D721Med (cell line): ENCODE results near the gene ZNF700.
A peak's percentile ranks its signal among the peaks of the same experiment; 100 is the strongest.
"Not testable (repeated sequence)": the region's sequence is repeated elsewhere in the genome, so short reads cannot be mapped to it uniquely, and the experiment has no call there.

ENCODE experiments used
- DNase-seq: peaks from one replicate; pipeline ENCODE4 v3.0.0; 2011; ENCODE audit warnings: low spot score; ENCODE audit not compliant: insufficient read length
- FAIRE-seq: peaks from 2 replicates; lab custom pipeline; 2011; peaks lifted over from hg19 to GRCh38; lab: Jason Lieb, UNC
- TF ChIP-seq, protein P1 (sequence below): IDR thresholded peaks from 2 replicates; pipeline ENCODE4 v1.5.1; 2012; ENCODE audit warnings: mild to moderate bottlenecking, control low read depth; ENCODE audit not compliant: insufficient read depth; ENCODE audit errors: missing control alignments

The ZNF700 gene

DNA sequence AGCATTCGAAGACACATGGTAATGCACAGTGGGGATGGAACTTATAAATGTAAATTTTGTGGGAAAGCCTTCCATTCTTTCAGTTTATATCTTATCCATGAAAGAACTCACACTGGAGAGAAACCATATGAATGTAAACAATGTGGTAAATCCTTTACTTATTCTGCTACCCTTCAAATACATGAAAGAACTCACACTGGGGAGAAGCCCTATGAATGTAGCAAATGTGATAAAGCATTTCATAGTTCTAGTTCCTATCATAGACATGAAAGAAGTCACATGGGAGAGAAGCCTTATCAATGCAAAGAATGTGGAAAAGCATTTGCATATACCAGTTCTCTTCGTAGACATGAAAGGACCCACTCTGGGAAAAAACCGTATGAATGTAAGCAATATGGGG is 23.7 kb downstream of the ZNF700 start:
- DNase-seq: no peak
- no peak for FAIRE-seq
- TF ChIP-seq, protein P1, sequence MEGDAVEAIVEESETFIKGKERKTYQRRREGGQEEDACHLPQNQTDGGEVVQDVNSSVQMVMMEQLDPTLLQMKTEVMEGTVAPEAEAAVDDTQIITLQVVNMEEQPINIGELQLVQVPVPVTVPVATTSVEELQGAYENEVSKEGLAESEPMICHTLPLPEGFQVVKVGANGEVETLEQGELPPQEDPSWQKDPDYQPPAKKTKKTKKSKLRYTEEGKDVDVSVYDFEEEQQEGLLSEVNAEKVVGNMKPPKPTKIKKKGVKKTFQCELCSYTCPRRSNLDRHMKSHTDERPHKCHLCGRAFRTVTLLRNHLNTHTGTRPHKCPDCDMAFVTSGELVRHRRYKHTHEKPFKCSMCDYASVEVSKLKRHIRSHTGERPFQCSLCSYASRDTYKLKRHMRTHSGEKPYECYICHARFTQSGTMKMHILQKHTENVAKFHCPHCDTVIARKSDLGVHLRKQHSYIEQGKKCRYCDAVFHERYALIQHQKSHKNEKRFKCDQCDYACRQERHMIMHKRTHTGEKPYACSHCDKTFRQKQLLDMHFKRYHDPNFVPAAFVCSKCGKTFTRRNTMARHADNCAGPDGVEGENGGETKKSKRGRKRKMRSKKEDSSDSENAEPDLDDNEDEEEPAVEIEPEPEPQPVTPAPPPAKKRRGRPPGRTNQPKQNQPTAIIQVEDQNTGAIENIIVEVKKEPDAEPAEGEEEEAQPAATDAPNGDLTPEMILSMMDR: no peak

DNA sequence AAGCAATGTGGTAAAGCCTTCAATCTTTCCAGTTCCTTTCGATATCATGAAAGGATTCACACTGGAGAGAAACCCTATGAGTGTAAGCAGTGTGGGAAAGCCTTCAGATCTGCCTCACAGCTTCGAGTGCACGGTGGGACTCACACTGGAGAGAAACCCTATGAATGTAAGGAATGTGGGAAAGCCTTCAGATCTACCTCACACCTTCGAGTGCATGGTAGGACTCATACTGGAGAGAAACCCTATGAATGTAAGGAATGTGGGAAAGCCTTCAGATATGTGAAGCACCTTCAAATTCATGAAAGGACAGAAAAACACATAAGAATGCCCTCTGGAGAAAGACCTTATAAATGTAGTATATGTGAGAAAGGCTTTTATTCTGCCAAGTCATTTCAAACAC is 24.3 kb downstream of the ZNF700 start:
- DNase-seq (no peak), FAIRE-seq (no peak)
- TF ChIP-seq, protein P1: no peak

- FAIRE-seq, DNase-seq: not testable (repeated sequence)
Observed at GRCh38 chr19:11949614-11950080, 24.7 kb downstream of the ZNF700 start.

DNA sequence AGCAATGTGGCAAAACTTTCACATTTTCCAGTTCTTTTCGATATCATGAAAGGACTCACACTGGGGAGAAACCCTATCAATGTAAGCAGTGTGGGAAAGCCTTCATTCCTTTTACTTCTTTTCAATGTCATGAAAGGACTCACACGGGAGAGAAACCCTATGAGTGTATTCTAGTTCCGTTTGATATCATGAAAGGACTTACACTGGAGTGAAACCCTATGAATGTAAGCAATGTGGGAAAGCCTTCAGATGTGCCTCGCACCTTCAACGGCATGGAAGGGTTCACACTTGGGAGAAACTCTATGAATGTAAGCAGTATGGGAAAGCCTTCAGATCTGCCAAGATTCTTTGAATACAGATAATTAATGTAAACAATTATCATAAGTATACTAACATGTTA is 25.4 kb downstream of the ZNF700 start:
- TF ChIP-seq, protein P1: no peak
- no peak for DNase-seq
- no peak for FAIRE-seq

DNA sequence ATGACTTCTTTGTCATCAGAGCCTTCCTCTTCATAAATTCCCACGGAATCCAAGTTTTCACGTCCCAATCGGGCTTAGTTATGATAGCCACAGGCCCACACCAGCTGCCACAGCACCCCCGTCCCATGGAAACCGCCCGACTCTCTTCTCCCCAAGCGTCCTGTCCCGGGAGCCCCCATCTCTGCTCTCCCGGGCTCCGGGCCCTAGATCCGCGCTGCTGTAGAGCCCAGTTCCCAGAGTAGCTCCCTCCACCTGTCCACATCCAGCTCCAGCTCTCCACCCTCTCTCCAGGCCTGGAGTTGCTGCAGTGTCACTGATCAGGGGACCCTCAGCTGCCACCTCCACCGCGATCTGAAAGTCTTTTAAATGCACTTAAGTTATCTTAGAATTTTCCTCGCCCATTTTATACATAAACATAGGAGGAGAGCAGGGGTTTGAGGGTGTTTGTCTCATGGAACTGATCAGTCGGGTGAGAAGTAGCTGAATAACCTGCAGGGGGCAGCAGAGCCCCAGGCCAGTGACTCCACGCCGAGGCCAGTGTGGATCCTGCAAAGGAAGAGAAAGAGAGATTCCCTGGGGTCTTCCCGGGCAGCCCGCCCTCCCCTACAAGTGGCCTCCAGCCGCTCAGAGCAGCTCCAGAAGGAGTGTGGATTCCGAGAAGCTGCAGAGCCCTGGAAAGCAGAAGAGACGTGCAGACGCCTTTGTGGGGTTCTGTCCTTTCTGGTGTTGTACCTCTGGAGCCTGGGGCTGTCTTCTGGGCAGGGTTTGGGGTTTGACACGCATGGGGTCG is 38.9 kb downstream of the ZNF700 start:
- FAIRE-seq: no peak
- peak; percentile 73 for DNase-seq
- TF ChIP-seq, protein P1: peak; percentile 81

- DNase-seq (no peak), FAIRE-seq (no peak)
- TF ChIP-seq, protein P1: peak; percentile 20
Observed at GRCh38 chr19:11964496-11964857, 39.6 kb downstream of the ZNF700 start.

DNA sequence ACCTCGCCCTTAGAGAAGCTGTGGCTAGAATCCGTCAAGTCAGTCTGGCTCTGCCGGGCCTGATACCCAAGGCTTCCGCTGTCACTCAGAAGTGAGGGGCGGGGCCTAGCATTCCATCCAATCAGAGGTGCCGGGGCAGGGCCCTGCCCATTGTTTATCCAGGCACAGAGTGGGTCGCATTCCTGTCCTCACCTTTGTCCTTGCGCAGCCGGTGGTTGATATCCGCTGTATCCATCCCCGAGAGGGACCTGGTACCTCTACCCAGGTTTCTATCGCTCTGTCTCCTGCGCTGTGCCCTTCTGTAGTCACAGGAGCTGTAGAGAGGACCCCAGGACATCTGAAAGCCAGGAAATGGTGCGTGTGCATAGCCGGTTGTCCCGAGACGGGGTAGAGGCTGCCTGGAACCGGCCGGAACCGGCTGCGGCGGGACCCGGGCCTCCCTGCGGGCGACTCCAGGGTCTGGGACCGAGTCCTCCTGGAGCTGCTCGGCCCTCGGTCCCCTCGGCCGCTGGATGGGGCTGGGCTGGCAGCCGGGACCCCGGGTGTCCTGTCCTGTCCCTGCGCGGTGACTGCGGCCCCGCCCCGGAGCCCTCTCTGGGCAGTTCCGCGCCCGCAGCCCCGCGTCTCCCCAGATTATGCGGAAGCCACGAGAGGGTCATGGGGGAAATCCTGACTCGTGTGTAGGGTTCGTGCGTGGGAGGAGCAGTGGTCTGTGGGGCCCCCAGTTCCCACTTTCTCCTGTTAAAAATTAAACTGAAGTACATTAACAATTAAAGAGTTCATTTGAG is 40.1 kb downstream of the ZNF700 start, which contains the start of gene ZNF763:
Gene ZNF763, plus strand, starts transcription at position 183 of the 788 bp plus-strand sequence. Its CDS starts 169 bp downstream, at position 352.
- FAIRE-seq: no peak
- TF ChIP-seq, protein P1: no peak
- peak; percentile 56 for DNase-seq
